Fibroblast of gingiva (primary cell): ENCODE results near the gene ZBTB8A.
"Not testable (repeated sequence)": the region's sequence is repeated elsewhere in the genome, so short reads cannot be mapped to it uniquely, and the experiment has no call there.

Experiments used
- DNase-seq: peaks from one replicate; pipeline ENCODE4 v3.0.0-alpha.2; 2011; ENCODE audit warnings: low read depth

The ZBTB8A gene

DNA sequence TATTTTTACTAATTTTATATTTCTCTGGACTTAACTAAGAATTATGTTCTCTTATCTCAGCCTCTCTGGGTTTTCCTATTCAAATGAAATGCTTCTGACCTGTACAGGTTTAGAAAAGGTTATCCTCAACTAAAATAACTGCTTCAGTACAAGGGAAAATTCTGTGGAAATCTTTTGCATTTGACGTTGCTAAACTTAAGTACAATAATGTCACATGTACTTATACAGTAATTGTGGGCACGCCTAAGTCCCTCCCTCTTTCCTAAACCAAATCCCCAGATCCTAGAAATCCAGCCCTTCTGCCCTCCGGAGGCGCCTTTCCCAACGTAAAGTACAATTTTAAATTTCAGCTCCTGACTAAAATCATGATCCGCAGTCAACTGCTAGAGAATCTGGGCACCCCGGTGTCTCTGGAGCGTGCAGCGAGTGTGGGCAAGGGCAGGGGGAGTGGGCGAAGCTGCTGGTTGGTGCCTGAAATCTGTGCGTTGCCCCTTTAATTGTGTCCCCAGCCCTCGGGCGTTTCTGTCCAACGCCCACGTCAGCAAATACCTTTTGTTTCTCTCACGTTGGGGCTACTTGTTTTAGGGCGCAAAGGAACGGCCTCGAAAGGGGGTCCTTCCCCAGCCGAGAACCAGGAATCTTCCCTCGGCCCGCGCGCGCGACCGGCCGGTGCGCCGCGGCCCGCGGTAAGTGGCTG is at the start of gene ZBTB8A:
Gene ZBTB8A, plus strand, starts transcription at position 541 of the 697 bp plus-strand sequence. CDS start 53,505 bp downstream, outside the sequence.
- peak; percentile 68 for DNase-seq

DNA sequence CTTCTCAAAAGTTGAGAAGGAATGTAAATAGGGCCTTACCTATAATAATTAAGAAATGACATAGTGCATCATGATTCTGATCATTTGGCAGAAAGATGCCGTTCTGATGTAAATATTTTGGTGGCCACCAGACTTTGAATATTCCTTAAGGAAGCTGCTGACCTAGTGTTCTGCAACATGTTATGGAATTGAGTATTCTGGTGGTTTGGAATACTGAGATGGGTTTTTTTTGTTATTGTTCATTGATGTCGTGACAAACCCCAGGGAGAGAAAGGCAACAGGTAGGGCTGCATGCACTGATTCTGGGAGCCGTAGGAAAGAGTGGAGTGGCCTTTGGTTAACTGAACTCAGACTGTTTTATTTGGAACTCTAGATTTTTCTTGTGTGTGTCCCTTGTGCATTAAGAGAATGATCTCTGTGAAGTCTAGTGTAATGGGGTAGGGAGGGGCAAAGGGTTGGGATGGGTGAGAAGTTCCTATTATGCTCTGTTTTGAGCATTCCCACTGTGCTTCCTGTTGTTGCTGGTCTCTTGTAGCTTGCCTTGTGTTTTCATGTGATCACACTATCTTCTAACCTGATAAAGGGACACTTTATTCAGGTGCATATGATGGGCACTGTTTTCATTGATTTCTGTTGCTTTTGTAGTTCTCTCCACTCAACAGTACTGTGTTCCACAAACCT is 49.3 kb upstream of the ZBTB8A start:
- no peak for DNase-seq

DNA sequence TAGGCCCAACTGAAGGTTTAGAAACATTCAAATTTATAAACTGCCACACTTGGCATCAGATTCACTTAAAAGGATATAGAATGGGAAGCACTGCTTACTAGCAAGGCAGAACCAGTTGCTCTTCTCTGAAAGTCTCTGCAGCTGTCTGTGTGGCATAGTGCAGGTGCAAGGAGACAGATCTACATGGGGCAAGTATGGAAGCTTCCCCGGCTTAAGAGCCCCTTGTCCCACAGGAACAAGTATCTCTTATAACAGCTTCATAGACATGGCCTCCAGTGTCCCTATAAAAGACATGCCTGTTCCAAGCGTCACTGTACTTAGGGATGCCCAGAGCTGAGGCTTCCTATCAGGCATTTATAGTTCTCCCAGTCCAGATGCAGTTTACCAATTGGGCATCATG is 47.8 kb upstream of the ZBTB8A start:
- DNase-seq, result no peak

DNA sequence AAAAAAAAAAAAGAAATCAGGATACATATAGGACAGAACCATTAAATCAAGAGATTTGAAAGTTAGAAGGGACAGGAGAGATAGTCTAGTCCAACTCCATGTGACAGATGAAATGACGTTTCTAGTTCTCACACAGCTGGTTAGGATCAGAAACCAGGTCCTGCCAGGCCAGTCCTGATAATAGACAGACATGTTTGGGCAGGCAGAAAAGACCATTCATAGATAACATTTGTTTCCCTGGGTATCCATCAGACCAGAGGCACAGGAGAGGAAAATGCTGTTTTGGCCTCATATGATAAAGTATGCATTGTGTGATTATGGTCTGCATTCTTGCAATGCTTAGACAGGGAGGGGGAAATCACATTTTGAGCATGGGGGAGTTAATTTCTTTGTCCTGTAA is 45.0 kb upstream of the ZBTB8A start:
- no peak for DNase-seq

DNA sequence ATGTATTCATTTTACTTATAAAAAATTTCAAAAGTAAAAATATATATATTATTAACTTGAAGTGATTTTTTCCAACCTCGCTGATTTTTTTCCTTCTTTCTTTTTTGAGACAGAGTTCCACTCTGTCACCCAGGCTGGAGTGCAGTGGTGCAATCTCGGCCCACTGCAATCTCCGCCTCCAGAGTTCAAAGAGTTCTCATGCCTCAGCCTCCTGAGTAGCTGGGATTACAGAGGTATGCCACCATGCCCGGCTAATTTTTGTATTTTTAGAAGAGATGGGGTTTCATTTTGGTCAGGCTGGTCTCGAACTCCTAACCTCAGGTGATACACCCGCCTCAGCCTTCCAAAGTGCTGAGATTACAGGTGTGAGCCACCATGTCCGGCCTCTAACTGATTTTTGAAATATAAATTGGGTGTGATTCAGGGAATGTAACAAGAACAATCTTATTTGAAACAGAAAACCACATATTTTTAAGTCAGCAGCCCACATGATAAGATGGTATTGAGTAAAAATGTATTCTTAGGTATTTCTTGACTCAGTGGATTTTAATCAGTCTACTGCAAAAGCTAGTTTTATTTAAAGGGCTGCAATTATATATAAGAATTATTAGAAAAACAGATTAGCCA is 44.4 kb upstream of the ZBTB8A start:
- no peak for DNase-seq

DNA sequence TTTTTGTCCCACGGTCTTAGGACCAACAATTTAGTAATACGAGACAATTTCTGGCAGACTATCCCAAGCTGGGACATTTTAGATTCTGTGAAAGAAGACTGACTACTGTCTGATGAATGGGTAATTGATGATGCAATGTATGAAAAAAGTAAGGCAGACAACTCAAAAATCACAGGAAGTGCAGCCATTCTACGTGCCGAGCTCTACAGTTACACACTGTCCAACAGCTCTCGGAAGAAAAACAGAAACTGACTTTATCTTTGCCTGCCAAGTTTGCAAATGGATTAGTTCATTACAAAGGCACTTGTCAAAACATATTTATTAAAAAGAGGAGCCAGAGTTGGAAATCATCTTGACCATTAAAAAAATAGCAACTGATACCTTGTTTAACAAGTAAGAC is 43.1 kb upstream of the ZBTB8A start:
- peak; percentile 44 for DNase-seq

DNA sequence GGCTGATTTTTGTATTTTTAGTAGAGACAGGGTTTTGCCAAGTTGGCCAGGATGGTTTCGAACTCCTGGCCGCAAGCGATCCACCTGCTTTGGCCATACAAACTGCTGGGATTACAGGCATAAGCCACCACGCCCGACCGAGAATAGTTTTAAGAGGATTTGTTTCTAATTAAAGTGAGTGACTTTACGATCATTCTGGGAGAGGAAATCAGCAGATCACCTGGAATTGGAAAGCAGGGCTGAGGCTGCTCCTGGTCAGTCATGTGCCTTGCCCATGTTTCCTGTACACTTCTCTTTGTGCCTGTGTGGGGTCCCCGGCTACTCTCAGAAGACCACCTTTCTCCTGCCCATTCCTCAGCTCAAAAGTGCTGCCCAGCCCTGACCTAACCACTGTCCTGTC is 40.5 kb upstream of the ZBTB8A start:
- no peak for DNase-seq

DNA sequence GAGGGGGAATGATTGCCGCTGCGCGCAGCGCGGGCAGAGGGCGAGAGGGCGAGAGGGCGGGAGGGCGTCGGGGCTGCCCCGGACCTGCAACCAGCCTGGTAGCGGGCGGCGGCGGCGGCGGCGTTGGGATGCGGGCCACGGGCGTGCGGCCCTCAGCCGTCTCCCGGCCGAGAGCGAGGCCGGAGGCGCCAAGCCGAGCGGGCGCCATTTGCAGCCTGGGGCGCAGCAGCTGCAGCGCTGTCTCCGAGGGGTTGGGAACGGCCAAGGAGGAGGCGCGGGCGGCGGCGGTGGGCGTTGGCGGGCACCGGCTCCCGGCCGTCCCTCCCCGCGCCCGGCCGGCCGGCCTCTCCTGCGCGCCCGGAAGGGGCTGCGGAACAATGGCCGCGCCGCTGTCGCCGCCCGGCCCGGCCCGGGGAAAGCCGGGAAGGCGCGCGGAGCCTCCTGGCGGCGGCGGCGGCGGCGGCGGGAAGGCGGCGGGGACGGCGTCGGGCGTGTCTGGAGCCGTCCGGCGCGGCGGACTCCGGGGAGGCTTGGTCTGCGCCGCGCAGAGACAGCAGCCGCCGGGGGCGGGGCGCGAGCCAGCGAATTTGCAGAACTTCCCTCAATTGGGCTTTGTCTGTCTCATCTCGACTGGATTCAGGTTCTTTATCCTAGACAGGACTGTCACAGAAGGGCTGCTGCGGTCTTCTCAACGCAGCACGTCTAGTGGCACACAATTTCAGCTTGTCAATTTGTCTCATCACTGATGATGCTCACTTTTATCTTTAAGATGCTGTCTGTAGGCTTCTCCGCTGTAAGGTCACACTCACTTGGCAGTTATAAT is 38.6 kb upstream of the ZBTB8A start:
- DNase-seq, result peak; percentile 63

DNA sequence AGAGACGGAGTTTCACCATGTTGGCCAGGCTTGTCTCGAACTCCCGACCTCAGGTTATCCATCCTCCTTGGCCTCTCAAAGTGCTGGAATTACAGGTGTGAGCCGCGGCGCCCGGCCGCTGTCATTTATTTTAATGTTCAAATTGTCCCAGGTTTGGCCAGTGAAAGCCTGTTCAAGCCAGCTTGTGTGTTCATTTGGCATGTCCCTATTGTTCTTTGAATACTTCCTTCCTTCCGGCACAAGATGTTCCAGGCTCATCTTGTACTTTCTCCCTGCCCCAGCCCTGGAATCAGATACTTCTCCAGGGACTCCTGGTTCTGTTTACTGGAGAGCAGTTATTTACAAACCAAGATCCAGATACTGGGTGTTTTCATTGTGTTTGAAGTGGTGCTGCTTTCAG is 37.4 kb upstream of the ZBTB8A start:
- DNase-seq, result peak; percentile 54

DNA sequence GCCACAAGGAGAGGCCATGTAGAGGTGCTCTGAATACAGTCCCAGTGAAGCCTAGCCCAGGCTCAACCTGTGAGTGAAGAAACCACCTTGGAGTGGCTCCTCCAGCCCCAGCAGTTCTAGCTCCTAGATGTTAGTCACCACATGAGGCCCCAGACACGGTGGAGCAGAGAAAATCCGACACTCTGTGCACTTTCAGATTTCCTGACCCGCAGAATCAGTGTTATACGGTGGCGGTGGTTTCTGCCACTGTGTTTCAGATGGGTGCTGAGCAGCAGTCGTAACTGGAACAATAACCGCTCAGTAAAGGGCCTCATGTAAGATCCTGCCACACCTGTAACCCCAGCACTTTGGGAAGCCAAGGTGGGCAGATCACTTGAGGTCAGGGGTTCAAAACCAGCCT is 36.1 kb upstream of the ZBTB8A start:
- no peak for DNase-seq

DNA sequence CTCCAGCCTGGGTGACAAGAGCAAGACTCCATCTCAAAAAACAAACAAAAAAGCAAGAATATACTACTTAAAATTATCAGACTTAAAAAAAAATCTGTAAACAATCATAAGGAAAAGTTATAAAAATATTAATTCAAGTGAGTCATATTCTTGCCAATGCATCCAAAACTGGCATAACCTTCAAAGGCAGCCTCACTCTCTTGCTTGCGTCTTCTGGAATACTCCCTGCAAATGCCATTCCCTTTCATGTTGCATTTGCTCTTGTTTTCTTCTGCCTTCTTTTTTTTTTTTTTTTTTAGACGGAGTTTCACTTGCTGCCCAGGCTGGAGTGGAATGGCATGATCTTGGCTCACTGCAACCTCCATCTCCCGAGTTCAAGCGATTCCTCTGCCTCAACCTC is 32.2 kb upstream of the ZBTB8A start:
- DNase-seq, result peak; percentile 57

DNA sequence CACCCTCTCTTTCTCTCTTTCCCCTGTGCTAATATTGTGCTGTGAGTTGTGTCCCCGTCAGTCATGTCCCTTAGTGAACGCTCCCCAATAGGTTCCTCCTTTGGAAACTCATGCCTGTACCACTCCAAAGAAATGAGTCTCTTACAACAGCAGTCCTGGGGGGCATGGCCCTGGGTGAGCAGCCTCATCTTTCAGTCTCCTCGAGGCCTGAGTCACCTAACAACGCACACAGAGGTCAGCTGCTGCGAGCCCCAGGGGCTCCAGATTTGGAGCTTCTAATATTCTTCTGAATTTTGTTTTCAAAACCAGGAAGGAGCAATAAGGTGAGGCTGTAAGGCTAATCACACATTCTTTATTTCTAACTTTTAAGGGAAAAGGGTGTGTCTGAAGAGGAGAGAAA is 30.5 kb upstream of the ZBTB8A start:
- DNase-seq, result no peak

DNA sequence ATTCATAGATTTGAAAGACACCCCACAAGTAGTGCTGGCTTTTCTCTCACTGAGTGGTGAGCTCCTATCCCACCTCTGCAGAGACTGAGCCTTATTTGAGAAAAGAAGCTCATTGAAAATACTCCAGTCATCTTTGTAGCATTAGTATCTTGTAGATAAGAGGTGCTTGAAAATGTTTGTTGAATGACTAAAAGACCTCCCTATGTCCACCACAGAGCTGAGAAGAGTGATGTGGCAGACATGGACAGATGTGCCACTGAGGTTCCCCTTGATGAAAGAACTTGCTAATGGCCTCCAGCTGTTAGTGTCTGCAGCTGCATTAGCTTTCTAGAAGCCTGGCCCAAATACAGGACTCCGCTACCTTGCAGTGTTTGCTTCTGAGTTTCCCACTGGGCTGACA is 29.3 kb upstream of the ZBTB8A start:
- no peak for DNase-seq

DNA sequence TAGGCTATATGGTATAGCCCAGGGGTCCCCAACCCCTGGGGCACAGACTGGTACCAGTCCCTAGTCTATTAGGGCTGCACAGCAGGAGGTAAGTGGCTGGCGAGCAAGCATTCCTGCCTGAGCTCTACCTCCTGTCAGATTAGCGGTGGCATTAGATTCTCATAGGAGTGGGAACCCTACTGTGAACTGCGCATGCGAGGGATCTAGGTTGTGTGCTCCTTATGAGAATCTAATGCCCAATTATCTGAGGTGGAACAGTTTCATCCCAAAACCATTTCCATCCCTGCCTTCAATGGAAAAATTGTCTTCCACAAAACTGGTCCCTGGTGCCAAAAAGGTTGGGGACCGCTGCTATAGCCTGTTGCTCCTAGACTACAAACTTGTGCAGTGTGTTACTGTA is 22.8 kb upstream of the ZBTB8A start:
- no peak for DNase-seq

DNA sequence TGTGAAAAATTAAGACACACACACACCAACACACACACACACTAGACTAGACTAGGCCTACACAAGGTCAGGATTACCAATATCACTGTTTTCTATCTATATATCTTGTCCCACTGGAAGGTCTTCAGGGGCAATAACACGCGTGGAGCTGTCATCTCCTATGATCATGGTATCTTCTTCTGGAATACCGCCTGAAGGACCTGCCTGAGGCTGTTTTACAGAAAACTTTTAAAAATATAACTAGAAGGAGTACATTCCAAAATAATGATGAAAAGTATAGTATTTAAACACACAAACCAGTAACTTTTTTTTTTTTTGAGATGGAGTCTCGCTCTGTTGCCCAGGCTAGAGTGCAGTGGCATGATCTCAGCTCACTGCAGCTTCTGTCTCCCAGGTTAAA is 20.3 kb upstream of the ZBTB8A start:
- DNase-seq, result no peak

DNA sequence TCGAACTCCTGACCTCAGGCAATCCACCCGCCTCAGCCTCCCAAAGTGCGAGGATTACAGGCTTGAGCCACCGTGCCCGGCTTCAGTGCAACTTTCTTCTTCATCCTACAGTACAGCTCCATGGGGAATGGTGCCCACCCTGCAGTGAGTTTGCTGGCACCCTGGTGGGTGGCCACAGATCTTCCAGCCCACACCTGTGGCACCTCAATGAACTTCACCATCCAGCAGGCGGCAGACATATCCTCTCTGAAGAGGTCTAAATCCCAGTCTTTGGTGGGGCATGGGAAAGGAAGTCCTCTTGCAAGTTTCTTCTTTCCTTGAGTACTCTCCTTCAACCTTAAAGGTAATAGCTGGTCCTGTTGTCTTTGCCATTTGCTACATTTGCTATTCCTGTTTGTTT is 18.1 kb upstream of the ZBTB8A start:
- no peak for DNase-seq

DNA sequence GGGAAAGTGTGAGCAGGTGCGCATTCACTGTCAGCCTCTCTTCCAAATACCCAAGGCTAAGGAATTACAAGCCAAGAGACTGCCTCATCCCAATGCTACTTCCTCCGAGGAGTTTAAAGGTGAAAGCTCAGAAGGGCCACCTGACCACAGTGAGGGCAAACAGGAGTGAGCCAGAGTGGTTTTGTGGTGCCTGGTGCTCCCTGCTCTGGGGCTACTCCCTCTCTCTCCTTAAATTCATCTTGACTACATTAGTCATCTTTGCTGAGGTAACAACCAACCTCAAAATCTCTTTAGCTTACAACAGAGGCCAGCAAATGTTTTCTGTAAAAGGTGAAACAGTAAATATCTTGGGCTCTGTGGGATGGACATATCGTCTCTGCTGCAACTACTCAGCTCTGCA is 14.2 kb upstream of the ZBTB8A start:
- DNase-seq, result no peak

DNA sequence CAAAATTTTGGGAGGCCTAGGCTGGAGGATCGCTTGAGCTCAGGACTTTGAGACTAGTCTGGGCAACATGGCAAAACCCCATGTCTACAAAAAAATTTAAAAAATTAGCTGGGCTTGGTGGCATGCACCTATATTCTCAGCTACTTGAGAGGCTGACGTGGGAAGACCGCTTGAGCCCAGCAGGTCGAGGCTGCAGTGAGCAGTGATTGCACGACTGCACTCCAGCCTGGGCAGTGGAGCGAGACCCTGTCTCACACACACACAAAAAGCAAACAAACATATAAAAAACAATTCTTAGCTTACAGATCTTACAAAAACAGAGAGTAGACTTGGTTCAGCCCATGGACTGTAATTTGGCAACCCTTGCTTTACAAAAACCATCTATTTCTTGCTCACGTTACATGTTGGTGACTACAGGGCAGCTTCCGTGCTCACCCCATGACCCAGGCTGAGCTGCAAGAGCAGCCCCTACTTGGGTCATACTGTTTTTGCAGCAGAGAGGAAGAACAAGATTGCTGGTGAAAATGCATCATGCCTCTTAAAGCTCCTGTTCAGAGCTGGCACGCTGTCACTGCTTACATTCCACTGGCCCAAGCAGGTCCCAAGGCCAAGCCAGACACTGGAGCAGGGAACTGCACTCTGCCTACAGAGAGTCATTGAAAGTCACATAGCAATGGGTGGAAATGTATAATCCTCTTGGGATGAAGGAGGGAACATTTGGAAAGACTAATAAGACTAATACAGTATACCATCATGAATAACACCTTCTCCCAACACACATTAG is 13.4 kb upstream of the ZBTB8A start:
- DNase-seq, result no peak

DNA sequence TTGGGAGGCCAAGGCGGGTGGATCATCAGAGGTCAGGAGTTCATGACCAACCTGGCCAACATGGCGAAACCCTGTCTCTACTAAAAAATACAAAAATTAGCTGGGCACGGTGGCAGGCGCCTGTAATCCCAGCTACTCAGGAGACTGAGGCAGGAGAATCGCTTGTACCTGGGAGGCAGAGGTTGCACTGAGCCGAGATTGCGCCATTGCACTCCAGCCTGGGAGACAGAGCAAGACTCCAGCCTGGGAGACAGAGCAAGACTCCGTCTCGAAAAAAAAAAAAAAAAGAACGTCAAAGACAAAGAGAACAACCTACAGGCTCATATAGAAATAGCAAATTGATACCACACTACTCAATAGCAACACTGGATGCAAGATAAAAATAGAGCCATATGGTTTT is 10.7 kb upstream of the ZBTB8A start:
- not testable (repeated sequence) for DNase-seq

DNA sequence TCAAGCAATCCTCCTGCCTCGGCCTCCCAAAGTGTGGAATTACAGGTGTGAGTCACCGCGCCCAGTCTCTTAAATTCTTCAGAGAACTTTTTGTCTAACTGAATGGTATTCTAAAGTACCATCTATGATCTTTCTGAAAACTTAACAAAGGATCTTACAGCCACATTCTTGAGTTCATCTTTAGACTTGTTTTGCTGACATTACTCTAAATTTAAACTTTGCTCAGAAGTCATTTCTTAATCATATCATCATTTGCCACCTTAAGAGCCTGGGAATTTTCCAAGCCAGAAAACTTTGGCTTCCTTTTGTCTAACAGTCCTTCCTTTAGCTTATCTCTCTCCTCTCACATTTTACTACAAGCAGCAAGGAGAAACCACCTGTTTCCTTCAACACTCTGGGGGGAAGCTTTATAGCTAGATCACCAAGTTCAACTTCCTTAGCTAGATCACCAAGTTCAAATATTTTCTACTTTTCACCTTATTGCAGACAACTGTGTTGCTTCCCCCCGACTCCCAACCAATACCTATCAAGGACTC is 5.4 kb upstream of the ZBTB8A start:
- no peak for DNase-seq

DNA sequence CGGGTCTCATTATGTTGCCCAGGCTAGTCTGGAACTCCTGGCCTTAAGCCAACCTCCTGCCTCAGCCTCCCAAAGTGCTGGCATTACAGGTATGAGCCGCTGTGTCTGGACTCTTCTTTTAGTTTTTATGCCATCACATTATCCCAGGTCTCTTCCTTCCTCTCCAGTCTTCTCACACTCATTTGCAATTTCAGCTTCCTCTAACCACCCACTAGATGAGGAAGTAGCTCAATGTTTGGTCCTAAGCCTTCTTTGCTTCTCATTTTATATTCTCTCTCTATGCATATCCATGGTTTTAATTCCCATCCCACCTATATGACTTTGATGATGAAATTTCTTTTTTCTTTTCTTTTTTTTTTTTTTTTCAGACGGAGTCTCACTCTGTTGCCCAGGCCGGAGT is 3.1 kb upstream of the ZBTB8A start:
- DNase-seq, result no peak

DNA sequence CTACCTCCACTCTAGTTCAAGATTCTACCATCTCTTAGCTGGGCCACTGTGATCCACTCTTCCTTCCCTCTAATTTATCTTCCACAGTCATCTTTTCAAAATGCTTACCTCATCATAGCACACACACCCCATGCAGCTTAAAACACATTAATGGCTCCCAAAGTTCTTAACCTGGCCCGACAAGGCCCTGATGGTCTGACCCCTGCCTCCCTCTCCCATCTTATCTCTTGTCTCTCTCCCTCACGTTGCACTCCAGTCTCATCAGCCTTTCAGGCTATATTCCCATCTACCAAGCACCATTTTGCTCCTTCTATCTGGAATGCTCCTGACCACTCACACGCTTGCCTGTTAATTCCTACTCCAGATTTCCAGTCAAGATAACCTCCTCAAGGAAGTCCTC is 2.5 kb upstream of the ZBTB8A start:
- no peak for DNase-seq
